GM11168 (cell line): ENCODE results near the gene GSS.

Experiments used
- in situ Hi-C: fragments of 300-500 bp; cut with MboI; formaldehyde crosslinking; loops from one replicate; pipeline ENCODE4 v1.12.0; 2022; ENCODE audit warnings: low sequenced_read_pairs; ENCODE audit not compliant: unreplicated experiment

GSS gene

DNA sequence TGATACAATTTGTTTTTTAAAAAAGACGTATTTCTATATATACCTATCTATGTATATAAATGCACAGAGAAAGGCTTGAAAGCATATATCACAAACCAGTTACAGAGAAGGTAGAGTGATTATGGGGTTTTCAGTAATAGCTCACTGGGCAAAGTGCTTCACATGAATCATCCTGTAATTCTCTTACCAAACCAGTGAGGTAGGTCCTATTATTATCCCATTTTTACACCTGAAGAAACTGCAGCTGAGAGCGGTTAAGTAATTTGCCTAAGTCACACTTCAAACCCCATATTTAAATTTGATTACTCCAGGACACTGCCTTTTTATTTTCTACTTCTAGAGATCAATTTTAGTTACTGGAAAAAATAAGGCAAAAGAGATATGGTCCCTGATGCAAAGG, 4.4 kb downstream of the GSS start:
- in situ Hi-C loops, result no loop called here

DNA sequence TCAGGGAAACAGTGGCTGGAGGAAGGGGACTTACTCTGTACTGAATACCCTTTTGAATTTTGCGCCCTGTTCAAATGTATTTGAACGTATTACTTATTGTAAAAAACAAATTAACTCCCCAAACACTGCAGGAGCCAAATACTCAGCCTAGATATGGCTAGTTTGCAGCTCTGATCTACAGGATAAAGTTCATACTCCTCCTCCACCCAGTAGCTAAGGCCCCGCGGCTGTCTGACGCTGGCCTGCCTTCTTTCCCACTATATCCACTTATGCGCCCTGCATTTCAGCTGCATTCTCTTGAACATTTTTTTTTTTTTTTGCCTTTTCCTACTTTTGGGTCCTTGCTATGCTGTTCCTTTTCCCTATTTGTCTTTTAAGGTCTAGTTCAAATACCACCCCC, 6.5 kb downstream of the GSS start:
- in situ Hi-C loops, result no loop called here

DNA sequence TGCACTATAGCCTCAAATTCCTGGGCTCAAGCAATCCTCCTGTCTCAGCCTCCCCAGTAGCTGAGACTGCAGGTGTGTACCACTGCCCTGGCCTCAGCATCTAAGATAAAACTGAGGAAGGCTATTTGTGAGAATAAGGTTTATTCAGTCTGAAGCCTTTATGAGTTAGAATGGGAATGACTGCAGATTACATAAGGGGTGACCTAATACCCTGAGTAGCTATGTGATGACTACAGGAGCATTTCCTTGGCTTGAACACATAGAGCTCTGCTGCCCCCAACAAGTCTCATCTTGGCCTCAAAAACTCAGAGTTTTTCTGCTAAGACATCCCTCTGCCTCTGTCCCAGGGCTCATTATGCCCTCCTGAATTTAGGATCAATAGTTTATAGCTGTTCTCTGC, 7.6 kb downstream of the GSS start:
- in situ Hi-C loops, result no loop called here

DNA sequence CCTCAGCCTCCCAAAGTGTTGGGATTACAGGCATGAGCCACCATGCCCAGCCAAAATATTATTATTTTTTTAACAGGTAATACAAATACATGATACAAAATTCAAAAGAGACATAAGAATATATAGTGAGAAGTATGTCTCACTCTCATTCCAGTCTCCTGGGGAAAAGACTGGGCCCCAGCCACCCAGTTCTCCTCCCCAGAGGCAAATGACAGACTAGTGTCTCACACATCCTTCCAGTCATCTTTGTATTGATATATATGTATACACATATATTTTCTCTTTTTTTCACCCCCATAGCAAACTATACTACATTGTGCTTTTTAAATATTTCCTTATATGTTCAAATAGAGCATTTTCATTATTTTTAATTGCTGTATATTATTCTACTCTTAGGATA, 8.3 kb downstream of the GSS start:
- in situ Hi-C loops, result no loop called here

DNA sequence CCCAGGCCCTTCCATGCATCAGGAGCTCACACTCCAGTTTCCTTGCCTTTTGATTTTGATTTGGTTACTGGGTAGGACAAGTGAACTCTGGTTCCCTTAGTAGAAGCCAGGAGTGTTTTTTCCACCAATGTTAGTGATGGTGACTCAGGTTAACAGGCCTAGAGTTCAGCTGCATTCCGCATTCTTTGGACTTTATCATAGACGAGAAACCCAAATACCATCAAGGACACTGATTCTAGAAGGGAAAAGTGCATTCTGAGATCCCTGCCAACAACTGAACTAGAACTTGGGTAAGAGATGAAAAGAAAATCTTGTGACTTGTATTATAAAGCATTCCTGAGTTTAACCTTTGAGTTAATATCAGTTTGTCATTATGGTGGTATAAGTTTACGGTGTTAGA, 8.9 kb downstream of the GSS start:
- in situ Hi-C loops, result no loop called here

DNA sequence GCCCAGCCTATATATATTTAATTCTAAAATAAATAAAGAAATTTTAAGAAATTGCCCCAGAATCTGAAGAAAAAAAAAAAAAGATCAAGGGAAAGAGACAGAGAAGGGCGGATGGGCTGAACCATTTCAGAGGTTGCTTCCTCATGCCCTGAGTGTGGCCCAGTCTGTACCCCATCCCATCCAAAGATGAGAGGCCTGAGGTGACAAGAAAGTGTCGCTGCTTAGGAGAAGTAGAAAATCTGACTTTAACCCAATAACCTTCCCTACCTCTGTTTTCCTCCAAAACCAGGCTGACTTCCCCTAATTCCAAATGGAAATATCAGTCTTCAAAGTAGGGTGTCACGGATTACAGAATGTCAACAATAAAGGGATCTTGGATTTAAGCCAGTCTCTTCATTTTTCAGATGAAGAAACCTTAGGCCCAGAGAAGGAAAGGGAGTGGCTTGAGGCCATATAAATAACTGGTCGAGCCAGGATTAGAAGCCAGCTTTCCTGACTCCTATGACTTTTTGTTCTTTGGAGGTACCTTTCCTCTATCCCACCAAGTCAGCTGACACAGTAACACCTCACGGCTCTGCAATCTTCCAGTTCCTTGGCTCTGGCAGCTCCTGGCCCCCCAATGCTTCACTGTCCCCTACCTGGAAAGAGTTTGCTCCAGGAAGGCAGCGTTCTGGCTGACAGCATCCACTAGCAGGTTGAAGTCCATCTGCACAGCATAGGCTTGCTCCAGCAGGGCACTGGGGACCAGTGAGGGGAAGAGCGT, 10.1 kb downstream of the GSS start:
- in situ Hi-C loops, result no loop called here

DNA sequence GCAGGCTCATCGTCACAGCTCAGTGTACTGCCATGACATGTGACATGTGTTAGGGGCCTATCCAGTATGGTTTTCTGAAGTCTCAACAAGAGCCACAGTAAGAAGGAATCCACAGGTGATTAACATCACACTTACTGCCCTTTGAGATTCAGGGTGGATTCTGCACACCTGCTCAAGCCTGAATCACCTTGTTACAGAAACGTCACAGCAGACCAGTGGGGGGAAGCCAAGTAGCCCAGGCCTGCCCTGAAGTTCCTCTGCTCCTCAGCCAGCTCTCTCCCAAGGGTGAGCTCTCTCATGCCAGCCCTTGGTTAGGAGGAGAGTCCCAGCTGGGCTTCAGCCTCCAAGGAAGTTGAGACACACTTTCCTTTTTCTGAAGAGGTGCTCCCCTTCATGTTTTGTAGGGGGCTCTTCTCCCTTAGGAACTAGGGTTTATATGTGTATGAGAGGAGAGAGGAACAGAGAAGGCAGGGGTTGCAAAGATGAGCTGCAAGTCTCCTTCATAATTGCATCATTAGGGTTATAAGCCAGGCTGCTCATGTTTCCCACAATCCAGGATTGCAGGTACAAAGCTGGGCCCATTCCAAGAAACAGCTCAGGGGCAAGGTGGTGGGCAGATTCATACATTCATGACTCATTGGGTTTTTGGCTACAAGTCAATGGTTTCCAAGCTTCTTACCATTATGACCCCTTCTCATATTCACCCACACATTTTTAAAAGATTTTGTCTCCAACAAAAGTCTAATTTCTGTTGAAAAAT, 11.6 kb downstream of the GSS start:
- in situ Hi-C loops, result no loop called here

GRCh38 chr20:34942301-34942700, 13.3 kb downstream of the GSS start:
- in situ Hi-C loops, result no loop called here

DNA sequence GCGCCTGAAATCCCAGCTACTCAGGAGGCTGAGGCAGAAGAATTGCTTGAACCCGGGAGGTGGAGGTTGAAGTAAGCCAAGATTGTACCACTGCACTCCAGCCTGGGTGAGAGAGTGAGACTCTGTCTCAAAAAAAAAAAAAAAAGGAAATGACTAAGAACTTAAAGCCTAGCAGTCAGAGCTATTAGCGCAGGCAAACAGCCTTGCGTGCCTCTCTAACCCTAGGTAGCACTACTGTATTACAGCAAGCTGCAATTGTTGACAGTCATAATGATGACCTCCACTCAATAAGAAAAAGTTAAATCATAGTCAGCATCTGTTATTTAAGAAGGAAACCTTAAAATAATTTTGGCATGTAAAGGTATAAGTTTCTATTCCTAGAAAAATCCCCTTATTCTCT, 14.4 kb downstream of the GSS start:
- in situ Hi-C loops, result no loop called here

DNA sequence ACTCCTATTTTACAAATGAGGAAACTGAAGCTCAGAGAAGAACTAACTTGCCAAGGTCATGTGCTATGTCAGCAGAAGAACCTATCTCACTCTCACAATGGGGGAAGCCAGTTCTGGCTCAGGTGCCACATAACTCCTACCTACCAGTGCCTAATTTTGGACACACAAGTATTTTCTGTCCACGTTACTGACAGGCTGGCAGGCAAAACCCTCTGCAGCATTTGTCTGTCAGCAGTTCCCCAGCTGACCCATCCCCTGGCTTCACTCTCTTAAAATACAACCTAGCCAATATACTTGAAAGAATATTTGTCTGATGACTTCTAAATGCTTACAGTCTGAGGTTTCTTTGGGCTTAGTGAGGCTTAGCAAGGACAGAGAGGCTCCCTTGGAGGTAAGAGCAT, 15.5 kb downstream of the GSS start:
- in situ Hi-C loops, result no loop called here

GRCh38 chr20:34938466-34939163, 17.0 kb downstream of the GSS start:
- in situ Hi-C loops, result no loop called here

- in situ Hi-C loops, result no loop called here
These were observed 23.8 kb downstream of the GSS start for GRCh38 chr20:34931771-34932170.

- in situ Hi-C loops, result no loop called here
These were observed 27.2 kb downstream of the GSS start for GRCh38 chr20:34928411-34928810.

GRCh38 chr20:34927736-34928135, 27.9 kb downstream of the GSS start:
- in situ Hi-C loops, result no loop called here

DNA sequence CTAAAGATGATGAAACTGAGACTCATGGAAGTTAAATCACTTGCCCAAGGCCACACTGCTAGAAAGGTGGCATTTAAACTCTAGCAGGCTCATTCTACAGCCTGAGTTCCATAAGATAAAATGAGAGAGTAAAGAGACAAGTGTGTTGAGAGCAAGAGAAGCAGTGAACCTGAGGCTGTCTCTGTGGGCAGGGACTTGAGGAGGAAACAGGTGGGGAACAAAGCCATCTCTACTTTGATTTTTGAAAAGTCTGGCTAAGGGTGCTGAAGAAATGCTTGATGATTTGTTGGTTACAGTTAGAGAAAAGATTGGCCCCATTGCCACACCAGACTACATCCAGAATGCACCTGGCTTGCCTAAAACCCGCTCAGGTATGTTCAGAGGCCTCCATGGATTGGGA, 29.0 kb downstream of the GSS start:
- in situ Hi-C loops, result no loop called here

DNA sequence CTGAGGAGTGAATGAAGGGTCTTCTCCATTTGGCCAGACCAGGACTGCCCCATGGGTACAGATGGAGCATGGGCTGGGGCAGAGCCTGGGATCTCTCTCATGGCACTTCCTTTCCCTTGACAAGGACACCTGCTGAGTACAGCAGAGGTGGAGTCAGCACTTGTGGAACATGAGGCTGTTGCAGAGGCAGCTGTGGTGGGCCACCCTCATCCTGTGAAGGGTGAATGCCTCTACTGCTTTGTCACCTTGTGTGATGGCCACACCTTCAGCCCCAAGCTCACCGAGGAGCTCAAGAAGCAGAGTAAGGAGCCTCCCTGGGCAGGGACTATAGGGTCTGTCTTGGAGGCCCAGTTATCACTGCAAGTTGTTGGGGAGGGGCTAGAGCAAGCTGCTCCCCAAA, 29.6 kb downstream of the GSS start:
- in situ Hi-C loops, result no loop called here

- in situ Hi-C loops, result no loop called here
These were observed 30.3 kb downstream of the GSS start for GRCh38 chr20:34925341-34925740.

DNA sequence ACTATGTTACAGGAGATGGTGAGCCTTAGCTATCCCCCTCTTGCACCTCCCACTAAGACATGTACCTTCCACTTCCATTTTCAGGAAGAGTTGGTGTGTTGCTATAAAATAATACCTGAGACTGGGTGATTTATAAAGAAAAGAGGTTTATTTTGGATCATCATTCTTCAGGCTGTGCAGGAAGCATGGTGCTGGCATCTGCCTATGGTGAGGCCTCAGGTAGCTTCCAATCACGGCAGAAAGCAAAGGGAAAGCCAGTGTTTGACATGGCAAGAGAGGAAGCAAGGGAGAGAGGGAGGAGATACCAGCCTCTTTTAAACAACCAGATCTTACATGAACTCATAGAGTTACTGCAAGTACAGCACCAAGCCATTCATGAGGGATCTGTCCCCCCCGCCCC, 32.2 kb downstream of the GSS start:
- in situ Hi-C loops, result no loop called here

GRCh38 chr20:34922654-34923381, 32.8 kb downstream of the GSS start:
- in situ Hi-C loops, result no loop called here

- in situ Hi-C loops, result no loop called here
These were observed 34.2 kb downstream of the GSS start for GRCh38 chr20:34921436-34921835.

- in situ Hi-C loops, result no loop called here
These were observed 35.6 kb downstream of the GSS start for GRCh38 chr20:34920055-34920454.
